ENCODE data around the gene MYCT1. TPM values are rescaled to one million over a fixed set of nuclear protein-coding genes. Genes with fewer than 3 reads are reported as not detected.

The MYCT1 gene
- polyA plus RNA-seq, 1 donor (not counting 4 experiments of a cell fraction or from before 2014, with no cell fraction given), result 0.05 TPM

DNA sequence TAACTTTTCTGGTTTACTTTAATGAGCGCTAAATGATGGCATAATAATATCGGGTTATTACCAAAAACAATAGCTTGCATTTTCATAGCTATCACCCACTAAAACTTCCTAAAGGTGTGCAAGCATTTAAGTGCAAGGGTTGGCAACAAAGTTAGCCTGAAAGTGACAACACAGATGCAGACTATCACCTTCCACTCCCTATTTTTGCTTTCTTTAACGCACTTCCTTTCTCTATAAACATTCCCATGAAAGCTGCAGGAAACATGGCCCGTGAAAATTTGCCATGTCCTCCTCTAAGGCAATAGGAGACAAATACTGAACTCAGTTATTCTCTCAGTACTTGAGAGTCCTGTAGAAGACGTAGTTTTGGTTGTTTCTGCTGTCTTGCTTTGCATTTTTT, 2.7 kb downstream of the MYCT1 start:
- no peaks in the 10 kb centered on the region for H3K79me2 ChIP-seq (ENCODE audit: control insufficient read depth, insufficient read depth, low read length)
- H3K4me2 ChIP-seq (ENCODE audit: control insufficient read depth, extremely low read depth, insufficient read depth, low read depth, low read length), result no peak overlapping the region
- no peaks in the 10 kb centered on the region for H3K9me3 ChIP-seq (ENCODE audit: control insufficient read depth, low read depth, low read length)
- no peak overlapping the region for H3K9ac ChIP-seq (ENCODE audit: control insufficient read depth, extremely low read depth, insufficient read depth, low read length)
- peaks cover 8% of the 10 kb centered on the region for H3K4me1 ChIP-seq (ENCODE audit: control insufficient read depth, extremely low read depth, insufficient read depth, low read length)
- no peaks in the 10 kb centered on the region for H3K27me3 ChIP-seq (ENCODE audit: control insufficient read depth, extremely low read depth, insufficient read depth, low read length)
- DNase-seq (ENCODE audit: low read depth, low spot score) (no peak), FAIRE-seq (no peak)
- no peaks in the 10 kb centered on the region for H3K9me1 ChIP-seq (ENCODE audit: control insufficient read depth, extremely low read depth, insufficient read depth, low read length)
- no peak overlapping the region for H3K4me3 ChIP-seq (ENCODE audit: control insufficient read depth in 2 of 3, extremely low read depth in 1 of 3, insufficient read depth in 2 of 3, low read depth in 1 of 3, low read length in 3 of 3)
- H4K20me1 ChIP-seq (ENCODE audit: control insufficient read depth, extremely low read depth, insufficient read depth, low read length), result no peaks in the 10 kb centered on the region
- H3K27ac ChIP-seq (ENCODE audit: control insufficient read depth, insufficient read depth, low read length), result no peak overlapping the region
- no peak overlapping the region for H2AFZ ChIP-seq (ENCODE audit: control insufficient read depth, low read length)
- dilution Hi-C loops (cut with MboI; ENCODE audit: extremely low pct_ligation_motif_present, low sequenced_read_pairs), result no loop called here
- no peaks in the 10 kb centered on the region for H3K36me3 ChIP-seq (ENCODE audit: control insufficient read depth in 2 of 2, extremely low read depth in 1 of 2, insufficient read depth in 2 of 2, low read length in 2 of 2)
- TF ChIP-seq EZH2 (IDR thresholded peaks at IDR 0.05; ENCODE audit: low read length) (no peak), CTCF (optimal IDR thresholded peaks at IDR 0.05 in 1 of 3, IDR thresholded peaks at IDR 0.05 in 1 of 3, conservative IDR thresholded peaks at IDR 0.05 in 1 of 3; ENCODE audit: extremely low read depth in 1 of 3, insufficient read depth in 2 of 3, low read length in 3 of 3) (no peak)

GRCh38 chr6:152701081-152701862, 3.6 kb downstream of the MYCT1 start:
- H3K27me3 ChIP-seq (ENCODE audit: control insufficient read depth, extremely low read depth, insufficient read depth, low read length), result no peaks in the 10 kb centered on the region
- dilution Hi-C loops (cut with MboI; ENCODE audit: extremely low pct_ligation_motif_present, low sequenced_read_pairs), result no loop called here
- DNase-seq (ENCODE audit: low read depth, low spot score), result no peak

More at GRCh38 chr6:152701081-152701862, 3.6 kb downstream of the MYCT1 start:
- H3K9ac ChIP-seq (ENCODE audit: control insufficient read depth, extremely low read depth, insufficient read depth, low read length), result no peak overlapping the region
- no peak overlapping the region for H3K4me3 ChIP-seq (ENCODE audit: control insufficient read depth in 2 of 3, extremely low read depth in 1 of 3, insufficient read depth in 2 of 3, low read depth in 1 of 3, low read length in 3 of 3)
- H3K4me1 ChIP-seq (ENCODE audit: control insufficient read depth, extremely low read depth, insufficient read depth, low read length), result peaks cover 3% of the 10 kb centered on the region
- no peak overlapping the region for H3K4me2 ChIP-seq (ENCODE audit: control insufficient read depth, extremely low read depth, insufficient read depth, low read depth, low read length)
- no peaks in the 10 kb centered on the region for H3K36me3 ChIP-seq (ENCODE audit: control insufficient read depth in 2 of 2, extremely low read depth in 1 of 2, insufficient read depth in 2 of 2, low read length in 2 of 2)
- FAIRE-seq, result no peak
- no peaks in the 10 kb centered on the region for H3K9me1 ChIP-seq (ENCODE audit: control insufficient read depth, extremely low read depth, insufficient read depth, low read length)
- no peak overlapping the region for H3K27ac ChIP-seq (ENCODE audit: control insufficient read depth, insufficient read depth, low read length)
- H3K9me3 ChIP-seq (ENCODE audit: control insufficient read depth, low read depth, low read length), result no peaks in the 10 kb centered on the region
- H3K79me2 ChIP-seq (ENCODE audit: control insufficient read depth, insufficient read depth, low read length), result no peaks in the 10 kb centered on the region
- TF ChIP-seq EZH2 (IDR thresholded peaks at IDR 0.05; ENCODE audit: low read length) (no peak), CTCF (optimal IDR thresholded peaks at IDR 0.05 in 1 of 3, IDR thresholded peaks at IDR 0.05 in 1 of 3, conservative IDR thresholded peaks at IDR 0.05 in 1 of 3; ENCODE audit: extremely low read depth in 1 of 3, insufficient read depth in 2 of 3, low read length in 3 of 3) (peak in 2 of 3 experiments; percentile 2 to 36)
- no peaks in the 10 kb centered on the region for H4K20me1 ChIP-seq (ENCODE audit: control insufficient read depth, extremely low read depth, insufficient read depth, low read length)
- H2AFZ ChIP-seq (ENCODE audit: control insufficient read depth, low read length), result no peak overlapping the region
